Epithelial cell of prostate (primary cell): ENCODE measurements around the gene MINDY1.

Experiments used
- DNase-seq: peaks from one replicate; pipeline ENCODE4 v3.0.0-alpha.2; 2011; ENCODE audit warnings: low read depth, low spot score
- H3K27ac ChIP-seq: fragments of 450-650 bp; 2 replicates; pipeline ENCODE4 v1.5.1; 2017; ENCODE audit warnings: mild to moderate bottlenecking

The MINDY1 gene

GRCh38 chr1:151006327-151007052 lies at the start of gene MINDY1:
TSS of gene MINDY1 (minus strand) at chr1:151006902. CDS start at chr1:151002617, 4,285 bp downstream.
- peak within 1 kb of the TSS; percentile 87 for H3K27ac ChIP-seq
- peak; percentile 29 for DNase-seq

GRCh38 chr1:151056149-151056548 lies 49.4 kb upstream of the MINDY1 start:
- H3K27ac ChIP-seq: peak overlapping the region; percentile 97
- no peak for DNase-seq

DNA sequence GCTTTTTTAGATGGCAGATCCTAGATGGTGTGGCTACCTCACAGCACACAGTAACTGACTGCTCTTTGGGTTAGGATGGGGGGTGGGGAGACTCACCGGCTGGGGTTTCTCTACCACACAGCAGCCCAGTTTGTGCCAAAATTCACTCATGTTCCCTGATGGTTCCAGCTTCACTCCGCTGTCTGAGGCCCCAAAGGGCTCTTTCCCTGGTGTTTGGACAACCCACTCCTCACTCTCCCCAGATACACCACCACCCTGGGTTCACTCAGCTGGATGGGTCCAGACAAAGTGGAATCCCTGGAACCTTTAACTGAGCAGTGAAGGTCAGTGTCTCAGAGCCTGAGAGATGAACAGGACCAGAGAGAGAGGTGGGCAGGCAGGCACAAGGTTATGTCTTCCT lies 48.9 kb upstream of the MINDY1 start:
- peak overlapping the region; percentile 97 for H3K27ac ChIP-seq
- no peak for DNase-seq

GRCh38 chr1:151054971-151055547 lies 48.4 kb upstream of the MINDY1 start:
- DNase-seq: no peak
- H3K27ac ChIP-seq: peak overlapping the region; percentile 97

GRCh38 chr1:151051356-151052009 lies 44.8 kb upstream of the MINDY1 start:
- DNase-seq: no peak
- H3K27ac ChIP-seq: peak overlapping the region; percentile 97

- H3K27ac ChIP-seq: peak overlapping the region; percentile 97
- no peak for DNase-seq
These were observed 43.5 kb upstream of the MINDY1 start for GRCh38 chr1:151050051-151050688.

- peak overlapping the region; percentile 97 for H3K27ac ChIP-seq
These were observed 42.8 kb upstream of the MINDY1 start for GRCh38 chr1:151049458-151049857.

DNA sequence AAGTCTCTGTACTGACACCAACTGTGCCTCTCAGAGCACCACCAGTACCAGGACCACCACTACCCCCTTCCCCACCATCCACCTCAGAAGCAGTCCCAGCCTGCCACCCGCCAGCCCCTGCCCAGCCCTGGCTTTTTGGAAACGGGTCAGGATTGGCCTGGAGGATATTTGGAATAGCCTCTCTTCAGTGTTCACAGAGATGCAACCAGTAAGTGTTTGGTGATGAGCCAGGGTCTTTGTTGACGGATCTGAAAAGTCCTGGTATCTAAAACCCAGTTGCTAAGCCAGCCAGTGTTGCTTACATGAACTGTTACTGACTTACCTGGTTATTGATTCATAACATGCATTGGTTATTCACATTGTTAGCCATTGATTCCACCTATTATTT lies 41.9 kb upstream of the MINDY1 start:
- no peak for DNase-seq
- peak overlapping the region; percentile 97 for H3K27ac ChIP-seq

More at GRCh38 chr1:151049458-151049857, 42.8 kb upstream of the MINDY1 start:
- no peak for DNase-seq

- no peak for DNase-seq
- peak overlapping the region; percentile 97 for H3K27ac ChIP-seq
These were observed 41.4 kb upstream of the MINDY1 start for GRCh38 chr1:151047925-151048644.

DNA sequence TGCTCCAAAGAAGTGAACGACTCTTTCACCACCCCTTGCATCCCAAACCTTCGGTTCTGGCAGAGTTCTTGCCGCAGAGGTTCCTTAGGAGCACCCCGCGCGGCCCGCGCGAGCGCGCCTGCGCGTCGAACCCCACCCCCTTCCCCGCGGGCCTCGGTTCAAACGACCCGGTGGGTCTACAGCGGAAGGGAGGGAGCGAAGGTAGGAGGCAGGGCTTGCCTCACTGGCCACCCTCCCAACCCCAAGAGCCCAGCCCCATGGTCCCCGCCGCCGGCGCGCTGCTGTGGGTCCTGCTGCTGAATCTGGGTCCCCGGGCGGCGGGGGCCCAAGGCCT lies 40.9 kb upstream of the MINDY1 start, which contains the start of gene C1orf56:
Gene C1orf56 (plus strand): TSS at position 161 of the 334 bp plus-strand sequence. CDS start 97 bp downstream, at position 258.
- no peak for DNase-seq

DNA sequence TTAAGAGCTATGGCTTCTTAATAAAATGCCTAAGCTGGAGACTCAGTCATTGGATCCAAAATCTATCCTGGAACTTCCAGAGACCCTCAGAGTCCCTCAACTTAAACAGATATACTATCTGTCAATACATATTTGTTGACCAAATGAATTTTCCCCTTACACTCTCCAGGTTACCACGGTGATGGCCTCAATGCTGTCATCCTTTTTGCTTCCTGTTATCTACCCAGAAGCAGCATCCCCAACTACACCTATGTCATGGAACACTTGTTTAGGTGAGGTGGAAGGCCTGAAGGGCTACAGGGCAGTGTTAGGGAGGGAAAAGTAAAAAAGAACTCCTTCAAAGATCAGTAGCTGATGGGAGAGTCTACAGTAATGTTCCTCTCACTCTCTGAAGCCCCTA lies 36.5 kb upstream of the MINDY1 start:
- H3K27ac ChIP-seq: no peak overlapping the region
- DNase-seq: no peak

More for the DNA sequence above, 40.9 kb upstream of the MINDY1 start, which contains the start of gene C1orf56:
- H3K27ac ChIP-seq: peak within 1 kb of the TSS; percentile 97

DNA sequence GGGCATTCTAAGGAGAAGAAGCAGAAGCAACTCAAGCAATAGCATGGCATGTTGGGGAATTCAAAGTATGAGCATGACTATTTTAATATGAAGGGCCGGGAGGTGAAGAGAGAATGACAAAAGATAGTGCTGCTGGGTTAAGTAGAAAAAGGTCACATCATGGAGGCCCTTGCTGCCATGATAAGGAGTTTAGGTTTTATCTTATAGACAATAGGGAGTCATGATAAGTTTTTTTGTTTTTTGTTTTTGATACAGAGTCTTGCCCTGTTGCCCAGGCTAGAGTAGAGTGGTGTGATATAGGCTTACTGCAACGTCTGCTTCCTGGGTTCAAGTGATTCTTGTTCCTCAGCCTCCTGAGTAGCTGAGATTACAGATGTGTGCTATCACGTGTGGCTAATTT lies 32.8 kb upstream of the MINDY1 start:
- H3K27ac ChIP-seq: no peak overlapping the region
- DNase-seq: no peak

GRCh38 chr1:151037032-151037431 lies 30.3 kb upstream of the MINDY1 start:
- H3K27ac ChIP-seq: no peak overlapping the region
- no peak for DNase-seq

DNA sequence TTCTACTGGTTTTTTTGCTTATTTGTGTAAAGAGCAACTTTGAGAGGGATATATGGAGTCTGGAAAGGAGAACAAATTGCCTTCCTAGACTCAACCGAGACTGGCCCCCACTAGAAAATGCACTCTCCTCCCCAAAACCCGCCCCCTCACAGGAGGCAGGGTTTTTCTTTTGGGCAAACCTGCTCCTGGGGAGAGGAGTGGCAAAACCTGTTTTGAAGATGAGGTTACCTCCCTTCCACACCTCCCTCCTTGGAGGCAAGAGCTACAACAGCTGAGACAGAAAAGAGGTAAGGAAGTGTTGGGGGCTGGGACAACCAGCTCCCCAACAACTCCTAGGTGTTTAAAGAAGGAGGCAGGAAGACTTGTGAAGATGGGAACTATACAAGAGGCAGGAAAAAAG lies 29.7 kb upstream of the MINDY1 start, which contains the start of gene BNIPL:
Gene BNIPL (plus strand): TSS at position 231 of the 400 bp plus-strand sequence. CDS start 140 bp downstream, at position 371.
- no peak for DNase-seq
- H3K27ac ChIP-seq: no peak within 1 kb of the TSS

- H3K27ac ChIP-seq: no peak overlapping the region
- no peak for DNase-seq
These were observed 28.5 kb upstream of the MINDY1 start for GRCh38 chr1:151035167-151035566.

DNA sequence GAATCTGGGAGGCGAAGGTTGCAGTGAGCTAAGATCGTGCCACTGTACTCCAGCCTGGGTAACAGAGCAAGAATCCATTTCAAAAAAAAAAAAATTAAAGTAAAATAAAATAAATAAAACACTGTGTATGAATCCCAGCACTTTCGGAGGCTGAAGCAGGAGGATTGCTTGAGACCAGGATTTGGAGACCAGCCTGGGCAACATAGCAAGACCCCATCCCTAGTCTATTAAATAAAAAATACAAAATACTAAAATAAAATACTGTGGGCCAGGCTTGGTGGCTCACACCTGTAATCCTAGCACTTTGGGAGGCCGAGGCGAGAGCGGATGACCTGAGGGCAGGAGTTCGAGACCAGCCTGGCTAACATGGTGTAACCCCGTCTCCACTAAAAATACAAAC lies 25.5 kb upstream of the MINDY1 start:
- no peak for DNase-seq
- H3K27ac ChIP-seq: no peak overlapping the region

DNA sequence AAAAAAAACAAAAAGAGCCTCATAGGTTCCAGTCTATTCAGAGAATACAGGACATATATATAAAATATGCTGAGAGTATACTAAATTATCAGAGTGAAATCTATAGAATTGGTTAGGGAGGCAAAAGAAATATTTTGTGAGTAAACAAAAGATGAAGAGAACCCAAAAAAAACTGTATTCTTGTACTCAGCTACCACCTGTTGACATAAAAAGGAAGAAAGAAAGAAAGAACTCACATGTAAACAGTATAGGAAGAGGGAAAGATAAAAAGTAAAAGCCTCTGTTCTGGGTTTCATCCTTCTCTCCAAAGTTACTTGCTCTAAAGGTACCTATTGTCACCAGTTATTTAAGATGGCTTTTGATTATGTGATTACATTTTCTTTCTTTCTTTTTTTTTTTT lies 19.8 kb upstream of the MINDY1 start:
- no peak overlapping the region for H3K27ac ChIP-seq
- DNase-seq: no peak

GRCh38 chr1:151024540-151025146 lies 17.9 kb upstream of the MINDY1 start:
- DNase-seq: no peak
- H3K27ac ChIP-seq: no peak overlapping the region

GRCh38 chr1:151013518-151013917 lies 6.8 kb upstream of the MINDY1 start:
- no peak for DNase-seq
- no peak overlapping the region for H3K27ac ChIP-seq
